ACHN (cell line): Measurements from ENCODE around the gene GSTA2.
"Not testable (repeated sequence)": the region's sequence is repeated elsewhere in the genome, so short reads cannot be mapped to it uniquely, and the experiment has no call there.

Experiments
- DNase-seq: peaks from one replicate; pipeline ENCODE4 v3.0.0-alpha.2; 2015
- in situ Hi-C: cut with HindIII; loops from 2 replicates; pipeline ENCODE4 v1.10.0; 2017; ENCODE audit warnings: low sequenced_read_pairs, low pct_ligation_motif_present, low pct_unique_long_range_greater_than_20kb

Gene GSTA2

DNA sequence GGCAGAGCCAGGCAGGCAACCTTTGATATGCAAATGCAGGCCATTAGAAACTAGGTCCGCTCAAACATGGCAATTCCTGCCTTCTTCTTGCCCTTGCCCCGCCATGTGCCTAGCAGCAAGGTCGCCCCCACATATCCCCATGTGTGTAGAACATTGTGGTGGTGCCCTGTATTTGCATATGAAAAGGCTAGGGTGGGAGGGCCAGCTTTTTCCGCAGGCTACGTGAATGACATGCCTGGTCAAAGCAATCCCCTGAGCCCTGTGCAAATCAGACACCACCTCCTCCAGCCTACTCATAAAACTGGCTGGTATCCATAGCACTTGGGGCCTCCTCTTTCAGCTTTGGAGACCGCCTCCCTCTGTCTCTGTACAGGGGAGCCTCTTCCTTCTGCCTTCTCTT, 31.6 kb downstream of the GSTA2 start:
- in situ Hi-C loops, result no loop called here
- DNase-seq, result no peak

DNA sequence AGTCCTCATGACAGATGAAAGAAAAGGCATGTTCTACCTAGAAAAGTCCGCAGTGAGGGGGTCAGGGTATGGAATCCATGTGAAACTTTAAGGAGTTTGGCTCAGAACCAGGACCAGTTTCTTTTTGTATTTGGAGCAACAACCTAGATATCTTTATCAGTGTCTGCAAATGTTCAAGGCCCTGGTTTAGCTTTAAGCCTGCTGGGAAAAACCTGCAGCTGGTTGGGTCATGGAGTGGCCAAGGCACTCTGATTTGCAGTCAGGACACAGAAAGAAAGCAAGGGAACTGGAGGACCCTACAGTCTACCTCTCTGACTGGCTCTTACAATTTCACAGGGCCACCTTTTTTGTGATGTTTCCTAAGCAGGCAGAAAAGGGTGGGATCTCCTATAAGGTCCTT, 33.7 kb downstream of the GSTA2 start:
- in situ Hi-C loops, result no loop called here

DNA sequence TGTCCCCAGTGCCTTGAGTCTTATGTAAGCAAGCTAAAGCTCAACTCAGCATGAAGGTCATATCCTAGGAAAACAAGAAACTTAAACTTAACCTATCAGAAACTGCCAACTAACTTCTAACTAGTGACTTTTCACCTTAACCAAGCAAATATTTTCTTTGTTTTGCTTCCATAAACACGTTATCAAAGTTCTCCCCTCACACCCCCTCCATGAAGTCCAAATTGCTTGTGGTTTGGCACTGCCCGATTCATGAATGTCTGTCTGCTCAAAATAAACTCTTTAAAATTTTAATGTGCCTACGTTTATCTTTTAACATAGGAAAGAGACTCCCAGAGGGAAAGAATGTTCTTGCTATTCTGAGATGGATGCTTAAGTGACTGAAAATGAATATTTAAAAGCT, 34.9 kb downstream of the GSTA2 start:
- in situ Hi-C loops, result no loop called here
- DNase-seq, result no peak

More for the DNA sequence above, 33.7 kb downstream of the GSTA2 start:
- no peak for DNase-seq

DNA sequence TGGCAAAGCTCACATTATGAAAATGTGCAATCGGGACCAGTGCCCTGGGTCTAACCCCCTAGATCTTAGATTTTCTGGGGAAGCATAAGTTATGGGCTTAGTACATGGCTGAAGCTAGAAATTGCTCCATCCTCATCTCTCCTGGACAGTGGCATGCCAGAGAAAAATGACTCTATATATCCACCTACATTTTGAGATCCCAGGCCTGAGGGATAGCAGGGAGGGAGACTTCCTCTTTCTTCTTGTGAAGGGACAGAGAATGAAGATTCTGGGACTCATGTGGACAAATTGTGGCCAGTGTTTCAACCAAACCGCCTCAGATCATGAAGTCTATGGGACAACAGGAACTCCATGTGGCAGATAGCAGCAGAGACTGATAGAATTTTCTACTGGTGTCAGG, 35.4 kb downstream of the GSTA2 start:
- DNase-seq, result no peak
- in situ Hi-C loops, result no loop called here

DNA sequence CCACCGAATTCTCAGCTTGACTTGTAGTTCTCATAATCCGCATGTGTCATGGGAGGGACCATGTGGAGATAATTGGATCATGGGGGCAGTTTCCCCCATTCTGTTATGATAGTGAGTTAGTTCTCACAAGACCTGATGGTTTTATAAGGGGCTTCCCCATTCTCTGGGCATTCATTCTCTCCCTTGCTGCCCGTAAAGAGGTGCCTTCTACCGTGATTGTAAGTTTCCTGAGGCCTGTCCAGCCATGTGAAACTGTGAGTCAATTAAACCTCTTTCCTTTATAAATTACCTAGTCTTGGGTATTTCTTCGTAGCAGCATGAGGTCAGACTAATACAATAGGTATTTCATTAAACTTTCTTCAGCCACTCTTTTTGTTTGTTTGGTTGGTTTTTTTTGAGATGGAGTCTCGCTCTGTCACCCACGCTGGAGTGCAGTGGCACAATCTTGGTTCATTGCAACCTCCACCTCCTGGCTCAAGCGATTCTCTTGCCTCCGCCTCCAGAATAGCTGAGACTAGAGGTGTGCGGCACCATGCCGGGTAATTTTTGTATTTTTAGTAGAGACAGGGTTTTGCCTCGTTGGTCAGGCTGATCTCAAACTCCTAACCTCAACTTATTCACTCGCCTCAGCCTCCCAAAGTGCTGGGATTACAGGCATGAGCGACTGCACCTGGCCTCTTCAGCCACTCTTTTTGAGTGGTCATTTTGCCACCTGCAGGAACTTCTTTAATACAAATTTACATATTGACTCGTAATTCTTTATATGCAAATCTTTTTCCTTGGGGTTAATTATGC, 36.3 kb downstream of the GSTA2 start:
- in situ Hi-C loops, result no loop called here
- DNase-seq, result no peak

DNA sequence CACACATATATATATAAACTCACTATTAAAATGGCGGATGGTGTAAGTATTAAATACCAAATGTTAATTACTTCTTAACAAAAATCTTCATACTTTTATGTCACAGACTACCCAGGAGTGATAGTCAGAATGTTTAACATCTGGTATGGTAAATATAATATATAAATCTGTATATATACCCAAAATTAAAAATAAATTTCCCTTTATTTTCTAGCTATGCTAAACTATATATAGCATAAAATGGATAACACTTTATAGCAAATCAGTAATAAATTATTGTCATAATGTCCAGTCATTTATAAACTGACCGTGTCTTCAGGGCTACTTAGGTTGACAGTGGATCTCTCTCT, 37.1 kb downstream of the GSTA2 start:
- in situ Hi-C loops, result no loop called here
- no peak for DNase-seq

DNA sequence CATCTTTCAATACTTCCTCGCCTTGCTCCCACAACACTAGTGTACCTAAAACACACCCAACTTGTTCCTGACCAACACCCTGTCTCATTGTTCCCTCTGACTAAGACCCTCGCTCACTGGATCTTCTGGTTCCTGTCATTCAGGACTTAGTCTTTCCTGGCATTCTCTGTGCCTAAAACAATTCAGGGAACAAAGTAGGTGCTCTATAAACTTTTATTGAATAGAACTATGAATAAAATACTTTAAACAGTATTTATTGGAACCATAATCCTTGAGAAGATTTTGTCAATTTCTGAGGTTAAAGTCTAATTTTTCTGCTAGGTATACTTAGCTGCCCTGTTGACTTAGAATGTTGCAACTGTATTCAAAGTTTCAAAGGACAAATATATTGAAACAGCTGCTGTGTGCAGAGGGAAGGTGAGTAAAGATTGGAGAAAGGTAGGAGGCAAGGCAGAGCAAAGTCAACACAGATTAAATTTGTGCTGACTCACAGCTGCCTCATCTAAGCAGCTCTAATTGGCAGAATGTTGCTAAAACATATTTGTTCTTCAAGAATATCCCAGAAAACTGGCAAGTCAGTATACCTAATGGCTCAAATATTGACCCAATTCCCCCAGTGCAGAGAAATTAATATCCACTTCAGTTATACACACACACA, 37.6 kb downstream of the GSTA2 start:
- in situ Hi-C loops, result no loop called here
- DNase-seq, result no peak

DNA sequence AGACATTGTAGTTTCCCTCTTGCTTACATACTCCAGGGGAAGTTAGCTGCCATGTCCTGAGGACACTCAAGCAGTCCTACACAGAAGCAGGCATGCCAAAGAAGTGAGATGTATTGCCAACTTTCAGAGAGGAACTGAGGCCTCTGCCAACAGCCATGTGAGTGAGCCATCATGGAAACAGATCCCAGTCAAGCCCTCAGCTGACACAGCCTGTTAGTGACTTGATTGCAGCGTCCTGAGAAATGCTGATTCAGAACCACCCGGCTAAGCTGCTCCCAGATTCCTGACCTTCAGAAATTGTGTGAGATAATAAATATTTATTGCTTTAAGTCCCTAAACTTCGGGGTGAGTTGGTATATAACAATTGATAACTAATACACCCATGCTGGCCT, 38.1 kb downstream of the GSTA2 start:
- no peak for DNase-seq
- in situ Hi-C loops, result no loop called here

DNA sequence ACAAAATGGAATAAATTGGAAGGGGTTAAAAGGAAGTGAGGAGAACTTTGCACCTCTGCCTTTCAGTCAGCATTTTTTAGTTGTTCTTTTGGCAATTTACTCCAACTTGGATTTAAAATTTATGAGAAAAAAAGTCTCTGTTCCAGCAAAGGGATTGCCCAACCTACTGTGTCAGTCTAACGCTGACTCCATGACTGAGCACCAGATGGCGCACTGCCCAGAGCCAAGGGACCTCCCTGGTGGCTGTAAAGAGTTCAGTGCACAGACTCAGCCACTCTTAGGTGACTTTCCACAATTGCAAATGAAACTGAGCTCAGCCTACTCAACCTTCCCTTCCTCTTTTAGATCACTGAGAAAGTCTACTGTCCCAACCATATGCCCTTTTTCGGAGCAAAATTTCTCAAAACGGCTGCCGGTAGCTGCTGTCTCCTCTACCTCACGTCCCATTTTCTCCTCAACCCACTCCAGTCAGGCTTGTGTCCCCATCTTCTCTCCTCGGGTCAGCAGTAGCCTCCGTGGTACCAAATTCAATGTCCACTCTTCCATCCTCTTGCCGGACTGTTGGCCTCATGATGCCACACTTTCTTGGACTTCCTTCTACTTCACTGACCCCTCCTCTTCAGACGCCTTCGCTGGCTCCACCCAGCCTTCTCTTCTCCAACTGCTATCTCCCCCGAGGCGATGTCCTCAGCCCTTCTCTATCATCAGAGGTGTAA, 38.7 kb downstream of the GSTA2 start:
- in situ Hi-C loops, result no loop called here
- peak; percentile 66 for DNase-seq

DNA sequence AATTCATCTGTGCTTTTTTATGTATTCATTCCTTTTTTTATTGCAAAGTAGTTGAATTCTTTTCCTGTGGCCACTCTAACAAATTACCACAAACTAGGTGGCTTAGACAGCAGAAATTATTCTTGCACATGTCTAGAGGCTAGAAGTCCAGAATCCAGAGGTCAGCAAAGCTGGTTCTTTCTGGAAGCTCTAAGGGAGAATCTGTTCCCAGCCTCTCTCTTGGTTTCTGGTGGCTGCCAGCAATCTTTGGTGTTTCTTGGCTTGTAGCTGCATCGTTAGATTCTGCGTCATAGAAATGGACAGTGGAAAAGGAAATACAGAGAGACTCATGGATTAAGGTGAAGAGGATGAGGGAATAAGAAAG, 39.3 kb downstream of the GSTA2 start:
- in situ Hi-C loops, result no loop called here
- peak; percentile 29 for DNase-seq

DNA sequence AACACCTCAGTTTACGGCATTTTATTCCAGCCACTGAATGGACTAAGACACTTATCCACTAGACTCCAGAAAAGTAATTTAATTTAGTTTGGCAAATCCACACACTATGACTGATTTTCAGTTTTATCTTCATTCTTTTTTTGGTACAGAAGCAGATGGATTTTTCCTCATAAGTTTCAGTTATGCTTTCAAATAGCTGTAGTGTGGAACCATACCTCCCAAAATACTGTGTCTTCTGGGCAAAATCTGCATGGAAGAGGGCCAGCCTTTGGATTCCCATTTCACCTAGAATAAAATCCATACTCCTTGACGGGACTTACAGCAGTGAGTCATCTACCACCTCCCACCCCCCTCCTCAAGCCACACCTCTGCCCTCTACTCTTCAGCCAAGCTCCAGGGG, 43.0 kb downstream of the GSTA2 start:
- in situ Hi-C loops, result no loop called here
- DNase-seq, result no peak

DNA sequence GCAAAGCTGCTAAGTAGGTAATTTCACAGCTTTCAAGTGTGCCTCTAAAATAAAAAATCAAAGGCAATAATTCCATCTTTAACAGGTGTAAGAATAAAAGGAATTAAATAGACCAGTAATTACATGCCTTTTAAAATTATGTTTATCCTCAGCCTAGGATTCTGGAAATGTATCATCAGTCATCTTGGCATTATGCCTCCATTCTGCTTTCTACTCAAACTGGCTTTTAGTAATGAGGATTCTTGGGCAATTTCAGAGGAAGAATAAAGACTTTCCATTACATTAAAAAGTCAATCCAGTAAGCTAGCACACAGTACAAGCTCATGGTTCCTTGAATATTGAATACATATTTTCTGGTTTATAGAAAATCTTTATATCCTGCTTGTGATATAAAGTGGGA, 44.7 kb downstream of the GSTA2 start:
- no peak for DNase-seq
- in situ Hi-C loops, result no loop called here

DNA sequence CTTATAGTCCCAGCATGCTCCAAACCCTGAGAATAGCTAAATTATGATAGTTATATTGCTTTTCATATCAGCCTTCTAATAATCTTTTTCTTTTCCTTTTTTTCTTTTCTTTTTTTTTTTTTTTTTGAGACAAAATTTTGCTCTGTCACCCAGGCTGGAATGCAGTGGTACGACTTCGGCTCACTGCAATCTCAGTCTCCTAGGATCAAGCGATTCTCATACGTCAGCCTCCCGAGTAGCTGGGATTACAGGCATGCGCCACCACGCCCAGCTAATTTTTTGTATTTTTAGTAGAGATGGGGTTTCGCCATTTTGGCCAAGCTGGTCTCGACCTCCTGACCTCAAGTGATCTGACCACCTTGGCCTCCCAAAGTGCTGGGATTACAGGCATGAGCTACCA, 48.5 kb downstream of the GSTA2 start:
- DNase-seq, in situ Hi-C loops: not testable (repeated sequence)

DNA sequence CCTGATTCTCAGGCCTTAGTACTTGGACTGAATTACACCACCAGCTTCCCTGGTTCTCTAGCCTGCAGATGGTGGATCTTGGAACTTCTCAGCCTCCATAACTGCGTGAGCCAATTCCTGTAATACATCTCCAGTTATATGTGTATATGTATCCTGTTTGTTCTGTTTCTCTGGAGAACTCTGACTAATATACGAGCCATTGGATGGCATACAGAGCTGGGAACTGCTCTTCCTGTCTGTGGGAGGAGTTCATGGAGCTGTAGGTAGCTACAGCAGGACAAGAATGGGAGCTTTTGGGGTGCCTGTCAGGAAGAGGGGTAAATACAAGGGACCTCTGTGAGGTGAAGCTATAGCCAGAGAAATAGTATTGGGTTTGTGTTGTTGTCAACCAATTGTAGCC, 51.1 kb downstream of the GSTA2 start:
- in situ Hi-C loops, result no loop called here
- DNase-seq, result no peak

DNA sequence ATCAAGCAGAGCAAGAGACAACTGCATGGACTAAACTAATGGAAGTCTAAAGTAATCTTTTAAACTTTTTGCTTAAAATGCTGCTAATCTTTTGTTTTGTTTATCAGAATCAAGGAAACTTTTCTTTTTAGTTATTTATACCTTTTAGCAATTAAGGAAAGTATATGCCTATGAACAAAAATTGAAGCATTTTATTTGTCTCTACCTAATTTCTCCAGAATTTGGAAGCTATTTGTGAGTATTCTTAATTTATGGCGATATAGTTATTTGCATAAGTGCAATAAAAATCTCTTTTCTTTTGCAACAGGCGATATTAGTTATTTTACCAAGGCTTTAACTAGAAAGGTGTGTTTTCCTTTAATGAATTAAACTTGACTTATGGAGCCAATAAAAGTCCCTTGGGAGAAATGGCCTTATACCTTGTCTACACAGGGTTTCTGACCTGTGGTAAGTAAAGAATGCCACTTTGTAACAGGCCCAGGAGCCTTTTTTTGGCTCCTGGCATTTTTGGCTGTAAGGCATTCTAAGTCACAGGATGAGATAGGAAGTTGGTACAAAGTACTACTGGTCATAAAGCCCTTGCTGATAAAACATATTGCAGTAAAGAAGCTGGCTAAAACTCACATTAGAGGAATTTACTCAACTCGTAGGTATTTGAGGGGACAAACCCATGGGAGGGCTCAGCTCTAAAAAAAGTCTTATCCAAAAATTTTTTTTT, 55.2 kb downstream of the GSTA2 start:
- in situ Hi-C loops, result no loop called here
- no peak for DNase-seq

DNA sequence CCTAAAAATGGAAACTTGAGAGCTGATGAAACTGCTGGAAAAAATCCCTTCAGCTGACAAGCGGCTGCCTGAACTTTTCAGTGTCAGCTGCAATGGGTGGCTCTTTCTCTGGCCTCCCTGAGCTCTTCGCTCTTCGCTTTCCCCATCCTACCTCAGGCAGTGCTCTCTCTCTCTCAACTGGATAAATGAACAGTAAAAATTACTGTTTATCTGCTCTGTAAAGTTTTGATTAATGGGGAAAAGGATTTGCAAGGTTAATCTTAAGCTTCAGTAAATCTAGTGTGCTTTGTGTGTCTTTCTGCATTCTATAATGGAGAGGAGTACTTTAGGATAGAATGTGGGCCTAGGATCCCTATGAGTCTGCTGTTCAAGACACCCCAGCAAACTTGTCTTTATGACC, 57.3 kb downstream of the GSTA2 start:
- no peak for DNase-seq
- in situ Hi-C loops, result no loop called here

DNA sequence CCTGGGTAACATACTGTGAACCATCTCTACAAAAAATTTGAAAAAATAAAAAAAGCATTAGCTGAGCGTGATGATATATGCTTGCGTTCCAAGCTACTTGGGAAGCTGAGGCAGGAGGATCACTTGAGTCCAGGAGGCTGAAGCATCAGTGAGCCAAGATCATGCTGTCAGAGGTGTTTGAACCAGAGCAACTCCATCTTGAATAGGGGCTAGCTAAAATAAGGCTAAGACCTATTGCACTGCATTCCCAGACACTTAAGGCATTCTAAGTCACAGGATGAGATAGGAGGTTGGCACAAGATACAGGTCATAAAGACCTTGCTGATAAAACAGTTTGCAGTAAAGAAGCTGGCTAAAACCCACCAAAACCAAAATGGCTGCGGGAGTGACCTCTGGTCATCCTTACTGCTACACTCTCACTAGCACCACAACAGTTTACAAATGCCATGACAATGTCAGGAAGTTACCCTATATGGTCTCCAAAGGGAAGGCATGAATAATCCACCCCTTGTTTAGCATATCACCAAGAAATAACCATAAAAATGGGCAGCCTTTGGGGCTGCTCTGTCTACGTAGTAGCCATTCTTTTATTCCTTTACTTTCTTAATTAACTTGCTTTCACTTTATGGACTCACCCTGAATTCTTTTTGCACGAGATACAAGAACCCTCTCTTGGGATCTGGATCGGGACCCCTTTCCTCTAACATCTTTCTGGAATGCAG, 58.3 kb downstream of the GSTA2 start:
- in situ Hi-C loops, result not testable (repeated sequence)

DNA sequence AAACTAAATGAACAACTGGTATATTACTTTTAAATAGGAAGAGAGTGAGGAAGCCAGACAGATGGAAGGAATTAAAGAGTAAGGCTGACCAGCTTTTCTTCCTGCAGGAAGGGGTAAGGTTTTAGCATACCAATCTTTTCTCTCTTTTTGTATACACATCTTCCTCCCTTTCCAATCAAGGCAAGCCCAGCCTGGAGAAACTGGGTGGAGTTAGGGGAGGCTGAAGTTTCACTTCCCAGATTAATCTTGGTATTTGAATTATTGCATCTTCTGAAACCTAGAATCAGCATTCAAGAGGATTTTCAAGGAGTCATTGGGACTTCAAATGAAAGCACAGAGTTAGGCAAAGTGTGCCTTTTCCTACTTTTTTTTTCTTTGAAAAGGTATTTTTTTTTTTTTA, 59.2 kb downstream of the GSTA2 start:
- no peak for DNase-seq
- in situ Hi-C loops, result no loop called here

More for the DNA sequence above, 58.3 kb downstream of the GSTA2 start:
- DNase-seq, result not testable (repeated sequence)
